Kidney (tissue), 14 donors: ENCODE measurements around the gene RNF181. TPM values are rescaled to one million over a fixed set of nuclear protein-coding genes. Genes with fewer than 3 reads are reported as not detected.
"Not testable (repeated sequence)": the region's sequence is repeated elsewhere in the genome, so short reads cannot be mapped to it uniquely, and the experiment has no call there.

Experiments
- DNase-seq, 5 donors: peaks; one replicate each; pipeline ENCODE4 v3.0.0-alpha.2; 2013 to 2020
- FAIRE-seq: peaks from 2 replicates; lab custom pipeline; 2012; peaks lifted over from hg19 to GRCh38; lab: Jason Lieb, UNC
- H3K27ac ChIP-seq, 2 donors: one replicate each; pipeline ENCODE4 v1.7.0; 2013; ENCODE audit warnings: low read depth in 2 of 2, low read length in 2 of 2, inconsistent platforms in 1 of 2
- H3K27me3 ChIP-seq: one replicate; pipeline ENCODE4 v1.7.1; 2013; ENCODE audit warnings: low read length, inconsistent platforms; ENCODE audit not compliant: control insufficient read depth, insufficient read depth
- H3K36me3 ChIP-seq, 3 donors: one replicate each; pipeline versions ENCODE4 v1.7.0 to v1.7.1; 2013; ENCODE audit warnings: low read length in 3 of 3, control low read depth in 1 of 3, inconsistent platforms in 1 of 3; ENCODE audit not compliant: insufficient read depth in 3 of 3, control insufficient read depth in 2 of 3
- H3K4me1 ChIP-seq, 3 donors: one replicate each; pipeline versions ENCODE4 v1.7.0 to v1.7.1; 2013; ENCODE audit warnings: low read length in 3 of 3, inconsistent platforms in 1 of 3, low read depth in 1 of 3; ENCODE audit not compliant: control insufficient read depth in 2 of 3, insufficient read depth in 2 of 3
- H3K4me3 ChIP-seq, 3 donors: one replicate each; pipeline versions ENCODE4 v1.7.0 to v1.8.1; 2013; ENCODE audit warnings: low read length in 3 of 3, control low read depth in 1 of 3, inconsistent platforms in 1 of 3
- H3K9ac ChIP-seq, 3 donors: one replicate each; pipeline versions ENCODE4 v1.7.0 to v1.7.1; 2013; ENCODE audit warnings: low read length in 3 of 3, control low read depth in 1 of 3, inconsistent platforms in 1 of 3
- H3K9me3 ChIP-seq, 3 donors: one replicate each; pipeline versions ENCODE4 v1.7.0 to v1.7.1; 2013; ENCODE audit warnings: low read length in 3 of 3, control low read depth in 1 of 3, inconsistent platforms in 1 of 3; ENCODE audit not compliant: control insufficient read depth in 2 of 3, insufficient read depth in 1 of 3
- CTCF ChIP-seq: IDR thresholded peaks from 3 replicates; pipeline ENCODE4 v1.5.1; 2012; ENCODE audit warnings: mild to moderate bottlenecking, moderate library complexity, borderline replicate concordance; ENCODE audit not compliant: insufficient read depth; ENCODE audit errors: extremely low read depth
- intact Hi-C: fragments of 100-400 bp; cut with DNase I; formaldehyde crosslinking; loops from one replicate; pipeline ENCODE4 v1.11.1; 2022
- polyA plus RNA-seq: library from polyadenylated mRNA; stranded (reverse); fragments of 350-450 nt; fragmentation: Illumina TruSeq; extraction: RNeasy Lipid Tissue Mini Kit (QIAGEN cat#74804); gene quantifications from one replicate; pipeline ENCODE4 v1.2.3, GENCODE V29; 2014; ENCODE audit warnings: low read depth, low replicate concordance; ENCODE audit not compliant: insufficient read depth
- total RNA-seq: library from RNA; stranded (reverse); fragmentation: NEBNext Ultra II Directional; extraction: Animal tissue kit (Norgen Biotek cat#: 25700); gene quantifications from one replicate; pipeline ENCODE4 v1.2.1, GENCODE V29; 2021
- donor health status: control.
- donor health status: control.
- donor health status: control.
- donor health status: control.
- donor health status: control.
- donor health status: DM: yes; HTN: yes; CAD: no.
- donor health status: Normal renal cell carcinoma (clear cell type).

The RNF181 gene
- total and polyA plus RNA-seq, 2 donors from 2014 or later: 89.9 to 407 TPM

DNA sequence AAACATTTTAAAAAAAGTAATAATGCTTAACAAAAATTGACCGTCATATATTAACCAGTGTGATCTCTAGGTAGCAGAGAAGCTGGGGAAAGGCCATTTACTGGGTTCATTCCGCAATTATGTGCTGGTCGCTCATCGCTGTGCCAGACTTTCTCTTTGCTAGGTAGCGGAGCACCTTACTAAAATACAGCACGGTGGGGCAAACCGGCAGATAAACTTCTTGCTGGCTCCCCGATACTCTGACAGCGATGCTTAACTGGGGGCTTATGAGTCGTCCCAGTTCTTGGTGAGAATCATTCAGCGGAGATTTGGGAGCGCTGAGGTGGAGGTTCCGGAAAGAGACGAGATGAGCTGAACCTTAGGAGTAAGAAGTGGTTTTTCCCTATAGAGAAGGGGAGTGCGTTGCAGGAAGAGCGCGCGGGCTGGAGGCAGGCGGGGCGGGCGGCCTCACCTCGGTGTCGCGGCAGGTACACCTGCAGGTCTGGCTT is 15.7 kb downstream of the RNF181 start:
- no peak for TF ChIP-seq CTCF
- peak overlapping the region; percentile 30 to 73 for H3K27ac ChIP-seq
- DNase-seq (no peak), FAIRE-seq (no peak)
- peaks cover 0 to 10% (median 8%) of the 10 kb centered on the region in 3 donors for H3K36me3 ChIP-seq
- peaks cover 0 to 13% (median 9%) of the 10 kb centered on the region in 3 donors for H3K4me1 ChIP-seq
- no peaks in the 10 kb centered on the region for H3K27me3 ChIP-seq
- intact Hi-C loops: no loop called here
- H3K4me3 ChIP-seq: peak overlapping the region; percentile 85 to 89 (median 85)
- H3K9me3 ChIP-seq: no peaks in the 10 kb centered on the region
- H3K9ac ChIP-seq: peak overlapping the region; percentile 73 to 85 (median 80)

GRCh38 chr2:85611705-85612587 is 16.4 kb downstream of the RNF181 start, which contains the start of gene C2orf68:
C2orf68 (minus strand) TSS chr2:85612066; CDS start chr2:85611984, 82 bp downstream.
- FAIRE-seq (no peak), DNase-seq (peak; percentile 94 to 98 (median 96))
- Histone ChIP-seq H3K27me3 (no peaks in the 10 kb centered on the region), H3K4me1 (peaks cover 0 to 13% (median 9%) of the 10 kb centered on the region in 3 donors), H3K9ac (peak within 1 kb of the TSS; percentile 73 to 85 (median 80)), H3K36me3 (peaks cover 0 to 10% (median 8%) of the 10 kb centered on the region in 3 donors), H3K4me3 (peak within 1 kb of the TSS; percentile 85 to 89 (median 85)), H3K9me3 (no peaks in the 10 kb centered on the region), H3K27ac (peak within 1 kb of the TSS; percentile 30 to 73)
- no peak for TF ChIP-seq CTCF
- intact Hi-C loops: no loop called here

- no peaks in the 10 kb centered on the region for H3K27me3 ChIP-seq
- DNase-seq: no peak
- no peak for FAIRE-seq
- H3K9ac ChIP-seq: no peak overlapping the region
- H3K36me3 ChIP-seq: peaks cover 0 to 10% (median 4%) of the 10 kb centered on the region in 3 donors
- intact Hi-C loops: no loop called here
- H3K4me1 ChIP-seq: peaks cover 0 to 15% (median 12%) of the 10 kb centered on the region in 3 donors
- no peak overlapping the region for H3K4me3 ChIP-seq
- H3K9me3 ChIP-seq: no peaks in the 10 kb centered on the region
- H3K27ac ChIP-seq: no peak overlapping the region
- no peak for TF ChIP-seq CTCF
Measured at GRCh38 chr2:85613717-85614515, 18.4 kb downstream of the RNF181 start.

DNA sequence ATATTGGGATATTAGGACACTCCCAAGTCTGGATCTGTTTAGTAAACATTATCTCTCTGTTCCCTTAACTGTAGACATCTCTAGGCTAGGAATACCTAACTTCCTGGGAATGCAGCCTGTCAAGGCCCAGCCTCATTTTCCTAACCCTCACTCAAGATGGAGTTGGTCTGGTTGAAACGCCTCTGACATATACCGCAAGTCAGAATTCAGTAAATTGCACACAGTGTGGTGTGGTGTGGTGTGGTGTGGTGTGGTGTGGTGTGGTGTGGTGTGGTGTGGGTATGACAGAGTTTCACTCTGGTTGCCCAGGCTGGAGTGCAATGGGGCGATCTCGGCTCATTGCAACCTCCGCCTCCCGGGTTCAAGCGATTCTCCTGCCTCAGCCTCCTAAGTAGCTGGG is 19.2 kb downstream of the RNF181 start:
- H3K4me1 ChIP-seq: peaks cover 0 to 13% (median 11%) of the 10 kb centered on the region in 3 donors

More for the DNA sequence above, 19.2 kb downstream of the RNF181 start:
- H3K27me3 ChIP-seq, FAIRE-seq, H3K9ac ChIP-seq, H3K36me3 ChIP-seq, H3K27ac ChIP-seq, H3K9me3 ChIP-seq, intact Hi-C loops, H3K4me3 ChIP-seq: not testable (repeated sequence)
- peak in 1 of 5 donors; percentile 37 for DNase-seq
